ENCODE results near the gene THSD4.

Gene THSD4

GRCh38 chr15:71707230-71708050 is 592.2 kb downstream of the THSD4 start:
- TF ChIP-seq, protein P1, sequence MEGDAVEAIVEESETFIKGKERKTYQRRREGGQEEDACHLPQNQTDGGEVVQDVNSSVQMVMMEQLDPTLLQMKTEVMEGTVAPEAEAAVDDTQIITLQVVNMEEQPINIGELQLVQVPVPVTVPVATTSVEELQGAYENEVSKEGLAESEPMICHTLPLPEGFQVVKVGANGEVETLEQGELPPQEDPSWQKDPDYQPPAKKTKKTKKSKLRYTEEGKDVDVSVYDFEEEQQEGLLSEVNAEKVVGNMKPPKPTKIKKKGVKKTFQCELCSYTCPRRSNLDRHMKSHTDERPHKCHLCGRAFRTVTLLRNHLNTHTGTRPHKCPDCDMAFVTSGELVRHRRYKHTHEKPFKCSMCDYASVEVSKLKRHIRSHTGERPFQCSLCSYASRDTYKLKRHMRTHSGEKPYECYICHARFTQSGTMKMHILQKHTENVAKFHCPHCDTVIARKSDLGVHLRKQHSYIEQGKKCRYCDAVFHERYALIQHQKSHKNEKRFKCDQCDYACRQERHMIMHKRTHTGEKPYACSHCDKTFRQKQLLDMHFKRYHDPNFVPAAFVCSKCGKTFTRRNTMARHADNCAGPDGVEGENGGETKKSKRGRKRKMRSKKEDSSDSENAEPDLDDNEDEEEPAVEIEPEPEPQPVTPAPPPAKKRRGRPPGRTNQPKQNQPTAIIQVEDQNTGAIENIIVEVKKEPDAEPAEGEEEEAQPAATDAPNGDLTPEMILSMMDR (conservative IDR thresholded peaks at IDR 0.05) = no peak
- H3K27ac ChIP-seq = no peak overlapping the region

DNA sequence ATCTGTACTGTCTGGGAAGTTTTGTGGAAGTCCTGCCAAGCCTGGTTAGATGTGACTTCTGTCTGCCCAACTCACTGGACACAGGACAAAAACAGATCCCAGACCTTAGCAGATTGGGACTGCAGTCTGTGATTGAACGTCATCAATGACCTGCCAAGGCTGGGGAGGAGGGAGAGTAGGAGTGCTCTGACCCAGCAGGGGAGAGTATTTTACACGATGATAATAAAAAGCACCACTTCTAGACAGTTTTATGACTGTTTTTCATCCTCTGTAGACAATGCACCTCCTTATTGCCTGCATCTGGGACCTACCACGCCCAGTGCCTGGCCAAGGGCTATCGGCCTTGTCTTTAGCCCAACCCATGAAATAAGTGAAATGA is 592.8 kb downstream of the THSD4 start:
- TF ChIP-seq, protein P1 (conservative IDR thresholded peaks at IDR 0.05) = no peak
- H3K27ac ChIP-seq = no peak overlapping the region

DNA sequence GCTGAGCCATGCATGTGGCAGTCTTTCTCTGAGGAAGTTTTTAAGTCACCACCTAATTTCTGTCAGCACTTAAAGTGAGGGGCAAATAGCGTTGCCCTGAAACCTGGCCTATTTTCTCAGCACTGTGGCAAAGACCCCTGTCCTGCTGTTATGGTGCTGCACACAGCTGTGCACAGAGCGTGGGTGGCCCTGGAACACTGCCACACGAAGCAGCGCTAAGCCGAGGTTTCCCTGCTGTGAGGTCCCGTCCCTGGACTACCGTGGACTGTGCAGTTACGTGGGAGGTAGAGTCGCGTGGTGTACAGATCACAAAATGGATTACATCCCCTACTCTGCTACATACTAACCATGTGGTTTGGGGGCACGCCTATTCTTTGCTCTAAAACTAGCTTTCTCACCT is 593.5 kb downstream of the THSD4 start:
- TF ChIP-seq, protein P1 (conservative IDR thresholded peaks at IDR 0.05) = no peak
- H3K27ac ChIP-seq = no peak overlapping the region

DNA sequence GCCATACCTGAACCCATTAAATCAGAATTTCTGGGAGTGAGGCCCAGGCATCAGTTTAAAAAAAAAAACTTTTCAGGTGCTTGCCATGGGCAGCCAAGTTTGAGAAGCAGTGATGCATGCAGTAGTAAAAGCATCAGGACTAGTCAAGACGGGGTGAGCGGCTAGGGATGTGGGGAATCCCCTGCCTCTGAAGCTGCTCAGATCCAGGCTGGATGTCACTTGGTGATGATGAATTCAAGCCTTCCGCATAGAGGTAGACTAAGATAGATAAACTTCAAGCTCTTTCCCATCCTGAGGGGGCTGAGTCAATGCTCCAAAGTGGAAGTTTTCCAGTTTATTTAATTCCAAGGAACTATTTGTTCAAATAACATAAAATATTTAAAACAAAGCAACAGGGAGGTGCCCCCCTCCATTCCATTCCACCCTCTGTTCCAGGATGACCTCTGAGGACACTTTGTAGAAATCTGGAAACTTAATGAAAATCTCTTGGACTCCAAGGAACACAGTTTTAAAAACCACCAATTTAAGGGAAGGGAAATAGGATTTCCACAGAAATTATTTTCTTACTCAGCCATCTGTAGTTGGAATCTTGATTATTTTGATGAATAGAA is 594.6 kb downstream of the THSD4 start:
- H3K27ac ChIP-seq = no peak overlapping the region
- TF ChIP-seq, protein P1 (conservative IDR thresholded peaks at IDR 0.05) = no peak

- H3K27ac ChIP-seq = no peak overlapping the region
- TF ChIP-seq, protein P1 (conservative IDR thresholded peaks at IDR 0.05) = no peak
These were observed 596.9 kb downstream of the THSD4 start for GRCh38 chr15:71712182-71712581.

- TF ChIP-seq, protein P1 (conservative IDR thresholded peaks at IDR 0.05) = no peak
- no peak overlapping the region for H3K27ac ChIP-seq
These were observed 598.0 kb downstream of the THSD4 start for GRCh38 chr15:71713191-71713809.

- TF ChIP-seq, protein P1 (conservative IDR thresholded peaks at IDR 0.05) = no peak
- no peak overlapping the region for H3K27ac ChIP-seq
These were observed 600.6 kb downstream of the THSD4 start for GRCh38 chr15:71715914-71716313.

Data from VCaP (cell line).